ENCODE data around the gene LGALS1.

Gene LGALS1

DNA sequence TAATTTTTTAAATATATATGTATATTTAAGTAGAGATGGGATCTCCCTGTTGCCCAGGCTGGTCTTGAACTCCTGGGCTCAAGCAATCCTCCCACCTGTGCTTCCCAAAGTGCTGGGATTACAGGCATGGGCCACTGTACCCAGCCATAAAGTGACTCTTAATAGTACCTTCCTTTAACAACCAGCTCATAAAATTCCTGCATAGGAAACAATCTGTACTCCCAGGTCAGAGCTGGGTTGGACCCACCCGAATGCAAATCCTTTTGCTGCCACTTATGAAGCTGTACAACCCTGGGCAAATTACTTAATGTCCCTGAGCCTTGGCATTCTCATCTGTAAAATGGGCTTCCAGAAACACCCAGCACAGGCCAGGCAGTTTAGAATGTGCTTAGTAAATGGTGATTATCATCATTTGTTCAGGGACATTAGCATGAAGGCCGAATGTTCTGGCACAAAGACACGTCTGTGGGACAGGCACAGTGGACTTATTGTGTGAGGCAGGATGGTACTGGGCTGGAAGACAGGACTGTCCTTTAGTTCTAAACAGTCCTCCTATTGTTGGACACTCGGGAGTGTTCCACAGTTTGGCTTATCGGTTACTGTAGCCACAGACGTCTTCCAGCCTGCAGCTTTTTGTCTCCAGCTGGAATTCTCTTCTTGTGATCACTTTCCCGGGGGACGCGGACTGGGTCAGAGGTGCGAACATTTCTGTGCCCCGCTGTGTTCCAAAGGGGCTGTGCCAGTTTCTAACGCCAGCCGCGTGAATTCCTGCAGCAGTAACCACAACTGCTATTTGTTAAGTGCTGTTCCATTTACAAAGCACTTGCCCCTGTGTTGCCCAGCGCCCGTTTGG lies 11.0 kb upstream of the LGALS1 start:
- DNase-seq: no peak

DNA sequence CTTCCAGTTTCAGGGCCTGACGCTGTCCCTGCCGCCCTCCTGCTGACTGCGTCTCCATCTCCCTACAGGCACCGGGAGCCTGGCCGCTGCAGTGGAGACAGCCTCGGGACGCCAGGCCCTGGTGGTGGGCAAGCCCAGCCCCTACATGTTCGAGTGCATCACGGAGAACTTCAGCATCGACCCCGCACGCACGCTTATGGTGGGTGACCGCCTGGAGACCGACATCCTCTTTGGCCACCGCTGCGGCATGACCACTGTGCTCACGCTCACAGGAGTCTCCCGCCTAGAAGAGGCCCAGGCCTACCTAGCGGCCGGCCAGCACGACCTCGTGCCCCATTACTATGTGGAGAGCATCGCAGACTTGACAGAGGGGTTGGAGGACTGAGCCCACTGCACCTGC lies 9.9 kb upstream of the LGALS1 start:
- no peak for DNase-seq

DNA sequence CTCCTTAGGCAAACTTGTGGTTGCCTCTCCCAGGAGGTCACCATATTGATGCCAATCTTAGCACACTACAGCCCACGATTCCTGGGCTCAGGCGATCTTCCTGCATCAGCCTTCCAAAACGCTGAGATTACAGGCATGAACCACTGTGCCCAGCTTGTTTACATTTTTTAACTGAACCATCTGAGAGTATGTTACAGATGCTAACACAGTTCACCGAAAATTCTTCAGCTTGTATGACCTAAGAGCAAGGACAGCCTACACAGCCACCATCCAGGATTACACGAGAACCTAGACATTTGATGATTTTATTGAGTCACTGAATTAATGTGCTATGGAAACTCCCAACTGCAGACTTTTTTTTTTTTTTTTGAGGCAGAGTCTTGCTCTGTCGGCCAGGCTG lies 5.8 kb upstream of the LGALS1 start:
- no peak for DNase-seq

DNA sequence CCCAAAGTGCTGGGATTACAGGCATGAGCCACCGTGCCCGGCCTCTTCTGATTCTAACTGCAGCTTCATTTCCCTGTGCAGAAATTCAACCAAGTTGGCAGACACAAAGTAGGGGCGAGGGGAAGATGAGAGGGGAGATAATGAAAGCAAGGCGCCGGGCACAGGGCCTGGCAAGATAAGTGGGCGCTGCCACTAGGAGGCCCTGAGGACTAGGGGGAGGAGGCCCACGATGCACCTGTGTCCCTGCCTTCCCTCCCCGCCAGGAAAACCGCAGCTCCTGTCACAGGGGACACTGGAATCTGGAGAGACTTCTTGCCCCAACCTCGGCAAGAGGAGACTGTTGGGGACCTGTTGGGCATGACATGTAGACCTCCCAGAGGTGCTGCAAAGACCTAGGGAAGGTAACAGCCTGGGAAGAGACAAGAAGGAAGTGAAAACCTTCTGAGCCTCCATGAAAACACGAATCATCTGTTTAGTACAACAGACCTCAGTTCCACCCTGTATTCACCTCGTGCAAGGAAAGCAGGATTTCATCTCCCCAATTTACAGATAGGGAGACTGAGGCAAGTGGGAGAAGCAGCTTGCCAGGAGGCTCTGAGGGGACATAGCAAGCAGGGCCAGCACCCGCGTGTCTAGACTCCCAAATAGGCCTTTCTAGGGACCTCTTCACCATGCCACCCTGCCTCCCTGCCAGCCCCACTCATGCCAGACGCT lies 3.1 kb upstream of the LGALS1 start:
- DNase-seq: no peak

DNA sequence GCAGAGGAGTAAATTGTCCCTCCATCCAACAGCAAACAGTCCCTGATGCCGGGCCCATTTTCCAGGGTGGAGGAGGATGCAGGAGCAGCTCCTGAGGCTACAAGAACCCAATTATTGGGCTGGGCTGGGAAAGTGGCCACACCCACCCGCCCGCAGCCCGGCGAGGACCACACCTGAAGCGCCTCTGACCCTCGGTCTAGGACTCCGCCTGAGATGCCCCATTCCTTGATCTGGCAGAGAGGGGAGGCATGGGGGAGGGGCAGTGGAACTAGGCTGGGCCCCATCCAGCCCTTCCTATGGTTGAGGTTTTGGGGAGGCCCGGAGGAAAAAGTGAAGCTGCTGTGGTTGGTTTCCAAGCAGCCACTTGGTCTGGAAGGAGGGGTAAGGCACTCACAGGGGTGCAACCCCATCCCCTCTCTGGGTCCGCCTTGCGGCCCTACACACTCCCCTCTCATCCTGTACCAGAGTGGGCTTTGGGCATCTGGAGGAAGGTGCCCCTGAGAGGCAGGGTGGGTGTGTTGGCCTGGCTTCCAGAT lies 2.4 kb upstream of the LGALS1 start:
- peak; percentile 13 to 34 for DNase-seq

DNA sequence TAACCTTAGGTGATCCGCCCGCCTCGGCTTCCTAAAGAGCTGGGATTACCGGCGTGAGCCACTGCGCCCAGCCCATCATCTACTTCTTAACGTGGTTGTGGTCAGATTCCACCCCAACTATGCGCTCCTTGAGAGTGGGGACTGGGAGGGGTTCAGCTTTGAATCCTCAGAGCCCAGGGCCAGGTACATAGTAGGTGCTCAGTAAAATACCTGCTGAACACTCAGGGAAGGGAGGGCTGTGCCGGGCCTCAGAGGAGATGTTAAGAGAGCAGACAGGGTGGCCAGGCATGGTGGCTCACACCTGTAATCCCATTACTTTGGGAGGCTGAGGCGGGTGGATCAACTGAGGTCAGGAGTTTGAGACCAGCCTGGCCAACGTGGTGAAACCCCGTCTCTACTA lies 1.2 kb upstream of the LGALS1 start:
- DNase-seq: no peak

DNA sequence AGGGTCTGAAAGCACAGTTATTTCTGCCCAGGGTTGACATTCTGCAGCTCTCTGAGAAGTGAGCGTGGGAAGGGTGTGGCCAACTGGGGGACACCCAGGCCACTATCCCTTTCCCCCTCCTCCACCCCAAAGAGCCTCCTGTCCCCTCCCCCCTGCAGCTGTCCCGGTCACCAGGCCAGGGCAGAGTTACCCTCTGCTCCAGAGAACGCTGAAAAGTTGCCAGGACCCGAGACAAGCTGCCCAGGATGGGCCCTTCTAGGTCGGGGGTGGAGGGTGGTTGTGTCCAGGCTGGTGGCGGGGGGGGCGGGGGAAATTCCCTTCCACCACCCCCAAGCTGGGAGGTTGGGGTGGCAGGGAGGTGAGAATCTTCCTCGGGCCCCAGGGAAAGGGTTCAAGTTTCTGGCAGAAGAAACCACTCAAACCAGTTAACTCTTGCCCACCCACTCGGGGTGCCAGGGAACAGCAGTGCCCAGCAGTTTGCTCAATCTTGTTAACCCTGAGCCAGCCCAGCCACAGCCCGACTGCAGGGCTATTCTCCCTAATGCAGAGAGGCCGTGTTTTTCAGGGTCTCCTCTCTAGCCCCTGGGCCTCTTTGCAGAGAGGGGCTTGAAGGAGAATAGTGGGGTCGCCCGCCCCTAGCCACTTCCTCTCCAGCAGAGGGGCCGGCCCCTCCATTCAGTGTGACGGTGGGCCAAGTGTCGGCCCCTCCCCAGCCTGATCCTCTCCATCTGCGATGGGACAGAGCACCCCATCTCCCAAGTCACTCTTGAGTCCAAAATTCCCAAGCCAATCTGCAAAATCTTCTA lies 697 bp downstream of the LGALS1 start:
- peak in 1 of 2 experiments; percentile 9 for DNase-seq

DNA sequence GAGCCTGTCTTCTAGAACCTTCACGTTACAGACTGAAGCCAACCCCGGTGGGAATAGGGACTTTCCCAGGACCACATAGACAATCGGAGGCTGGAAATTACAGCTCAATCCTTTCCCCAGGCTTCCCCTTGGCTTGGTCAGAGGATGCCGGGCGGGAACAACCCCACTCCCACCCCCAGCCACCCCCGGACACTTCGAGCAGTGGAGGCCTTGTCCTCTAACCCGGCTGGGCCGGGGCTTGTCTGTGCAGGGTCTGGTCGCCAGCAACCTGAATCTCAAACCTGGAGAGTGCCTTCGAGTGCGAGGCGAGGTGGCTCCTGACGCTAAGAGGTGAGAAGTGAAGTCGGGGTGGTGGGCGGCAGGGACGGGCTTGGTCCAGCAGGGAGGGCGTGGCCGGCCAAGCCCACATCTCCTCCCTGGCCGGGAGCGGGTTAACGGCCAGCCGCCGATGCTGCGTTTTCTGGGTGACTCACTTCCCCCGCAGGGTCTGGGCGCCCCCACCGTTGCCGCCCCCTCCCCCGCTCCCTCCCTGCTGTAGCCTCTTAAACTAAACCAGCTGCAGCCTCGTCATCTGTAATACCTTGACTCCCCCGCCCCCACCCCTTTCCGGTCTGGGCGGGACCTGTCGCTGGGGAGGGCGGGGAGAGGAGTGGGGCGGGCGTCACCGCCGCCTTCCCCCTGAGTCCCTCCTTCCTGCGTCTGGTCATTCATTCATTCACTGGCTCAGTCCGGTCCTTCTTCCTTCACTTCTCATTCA lies 1.5 kb downstream of the LGALS1 start:
- peak; percentile 87 to 88 for DNase-seq

DNA sequence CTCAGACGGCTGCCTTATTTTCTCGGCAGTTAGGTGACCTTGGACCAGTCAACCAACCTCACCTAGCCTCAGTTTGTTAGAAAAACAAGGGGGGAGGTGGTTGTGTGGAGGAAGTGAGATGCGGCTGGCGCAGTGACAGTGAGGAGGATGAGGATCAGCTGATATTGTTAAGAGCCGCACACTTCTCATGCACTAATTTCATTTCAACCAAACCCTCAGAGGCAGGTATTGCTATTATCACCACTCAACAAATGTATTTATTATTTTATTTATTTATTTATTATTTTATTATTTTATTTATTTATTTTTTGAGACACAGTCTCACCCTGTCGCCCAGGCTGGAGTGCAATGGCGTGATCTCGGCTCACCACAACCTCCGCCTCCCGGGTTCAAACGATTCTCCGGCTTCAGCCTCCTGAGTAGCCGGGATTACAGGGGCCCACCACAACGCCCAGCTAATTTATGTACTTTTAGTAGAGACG lies 2.1 kb downstream of the LGALS1 start:
- DNase-seq: peak in 1 of 2 experiments; percentile 78

DNA sequence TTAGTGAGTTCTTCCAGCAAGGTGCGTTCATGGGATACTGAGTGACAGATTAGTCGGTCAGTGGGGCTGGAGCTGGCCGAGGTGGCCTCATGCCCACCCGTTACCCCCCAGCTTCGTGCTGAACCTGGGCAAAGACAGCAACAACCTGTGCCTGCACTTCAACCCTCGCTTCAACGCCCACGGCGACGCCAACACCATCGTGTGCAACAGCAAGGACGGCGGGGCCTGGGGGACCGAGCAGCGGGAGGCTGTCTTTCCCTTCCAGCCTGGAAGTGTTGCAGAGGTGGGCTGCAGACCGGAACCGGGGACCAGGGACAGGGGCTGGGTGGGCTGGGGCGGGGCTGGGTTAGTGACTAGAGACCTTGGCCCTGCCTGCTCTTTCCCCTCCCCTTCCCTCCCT lies 2.9 kb downstream of the LGALS1 start:
- DNase-seq: no peak

DNA sequence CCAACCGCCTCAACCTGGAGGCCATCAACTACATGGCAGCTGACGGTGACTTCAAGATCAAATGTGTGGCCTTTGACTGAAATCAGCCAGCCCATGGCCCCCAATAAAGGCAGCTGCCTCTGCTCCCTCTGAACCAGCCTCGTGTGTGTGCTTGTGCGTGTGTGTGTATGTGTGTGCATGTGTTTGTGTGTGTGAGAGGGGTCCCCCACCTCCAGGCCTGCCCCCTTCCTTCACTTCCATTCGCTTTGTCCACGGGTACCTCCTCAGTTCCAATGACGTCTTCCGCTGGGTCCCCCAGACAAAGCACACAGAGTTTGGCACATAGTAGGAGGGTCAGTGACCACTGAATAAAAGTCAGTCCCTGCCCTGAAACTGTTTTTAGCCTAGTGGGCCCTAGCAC lies 4.2 kb downstream of the LGALS1 start:
- DNase-seq: no peak

DNA sequence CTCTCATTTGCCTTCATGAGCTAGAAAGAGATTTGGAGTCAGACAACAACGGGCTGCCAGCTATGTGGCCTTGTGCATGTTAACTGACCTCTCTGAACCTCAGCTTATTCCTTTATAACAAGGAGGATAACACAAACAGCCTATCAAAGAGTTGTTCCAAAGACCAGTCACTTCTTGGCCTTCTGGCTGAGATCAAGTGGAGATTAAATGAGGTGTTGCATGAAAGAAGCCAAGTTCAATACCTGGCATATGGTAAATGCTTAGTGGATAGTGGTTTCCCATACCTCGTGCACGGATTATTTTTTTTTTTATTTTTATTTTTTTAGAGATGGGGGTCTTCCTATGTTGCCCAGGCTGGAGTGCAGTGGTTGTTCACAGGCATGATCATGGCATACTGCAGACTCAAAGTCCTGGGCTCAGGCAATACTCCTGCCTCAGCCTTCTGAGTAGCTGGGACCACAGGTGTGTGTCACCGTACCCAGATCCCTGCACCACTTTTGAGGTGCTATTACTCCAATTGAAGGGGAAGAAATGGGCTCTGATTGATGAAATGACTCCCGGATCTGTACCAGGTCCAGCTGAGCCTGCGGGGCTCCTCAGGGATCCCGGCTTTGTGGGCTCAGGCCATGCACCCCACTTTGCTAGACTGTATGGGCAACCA lies 4.9 kb downstream of the LGALS1 start:
- no peak for DNase-seq

DNA sequence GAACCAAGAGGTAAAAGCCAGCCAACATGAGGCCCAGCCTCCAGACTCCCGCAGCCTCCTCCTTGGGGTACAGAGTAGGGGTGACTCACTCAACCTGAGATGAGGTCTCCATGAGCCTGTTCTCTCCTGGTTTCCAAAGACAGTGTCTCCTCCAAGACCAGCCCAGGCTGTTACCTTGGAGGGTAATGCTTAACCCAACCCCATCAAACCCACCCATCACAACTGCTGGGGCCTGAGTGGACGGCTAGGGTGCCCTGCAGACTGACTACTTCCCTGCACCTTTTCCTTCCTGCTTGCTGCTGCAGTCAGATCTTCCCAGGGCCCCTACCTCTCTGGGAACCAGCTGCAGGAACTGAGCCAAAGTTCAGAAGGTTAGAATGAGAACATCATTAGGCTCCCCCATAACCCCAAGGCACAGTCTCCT lies 5.6 kb downstream of the LGALS1 start:
- peak; percentile 42 to 59 for DNase-seq

DNA sequence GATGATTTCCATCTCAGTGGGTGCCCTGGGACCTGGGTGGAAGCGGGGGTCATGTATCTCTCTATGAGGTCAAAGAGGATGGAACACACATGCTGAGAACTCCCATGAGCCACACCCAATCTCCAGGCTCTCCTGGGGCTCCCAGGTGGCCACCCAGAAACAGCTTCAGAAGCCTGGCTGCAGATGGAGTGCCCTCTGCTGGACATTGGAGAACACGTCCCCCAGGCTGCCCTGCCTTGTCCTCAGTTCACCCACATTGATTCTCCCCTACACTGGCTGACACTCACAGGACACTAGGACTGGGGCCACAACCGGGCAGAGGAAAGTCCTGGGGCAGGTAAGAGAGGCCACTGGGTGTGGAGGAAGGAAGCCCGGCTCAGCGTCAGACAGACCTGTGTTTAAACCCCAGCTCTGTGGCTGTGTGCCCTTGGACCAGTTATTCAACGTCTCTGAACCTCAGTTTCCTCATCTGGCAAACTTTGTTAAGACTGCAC lies 6.2 kb downstream of the LGALS1 start:
- DNase-seq: peak; percentile 73 to 81

DNA sequence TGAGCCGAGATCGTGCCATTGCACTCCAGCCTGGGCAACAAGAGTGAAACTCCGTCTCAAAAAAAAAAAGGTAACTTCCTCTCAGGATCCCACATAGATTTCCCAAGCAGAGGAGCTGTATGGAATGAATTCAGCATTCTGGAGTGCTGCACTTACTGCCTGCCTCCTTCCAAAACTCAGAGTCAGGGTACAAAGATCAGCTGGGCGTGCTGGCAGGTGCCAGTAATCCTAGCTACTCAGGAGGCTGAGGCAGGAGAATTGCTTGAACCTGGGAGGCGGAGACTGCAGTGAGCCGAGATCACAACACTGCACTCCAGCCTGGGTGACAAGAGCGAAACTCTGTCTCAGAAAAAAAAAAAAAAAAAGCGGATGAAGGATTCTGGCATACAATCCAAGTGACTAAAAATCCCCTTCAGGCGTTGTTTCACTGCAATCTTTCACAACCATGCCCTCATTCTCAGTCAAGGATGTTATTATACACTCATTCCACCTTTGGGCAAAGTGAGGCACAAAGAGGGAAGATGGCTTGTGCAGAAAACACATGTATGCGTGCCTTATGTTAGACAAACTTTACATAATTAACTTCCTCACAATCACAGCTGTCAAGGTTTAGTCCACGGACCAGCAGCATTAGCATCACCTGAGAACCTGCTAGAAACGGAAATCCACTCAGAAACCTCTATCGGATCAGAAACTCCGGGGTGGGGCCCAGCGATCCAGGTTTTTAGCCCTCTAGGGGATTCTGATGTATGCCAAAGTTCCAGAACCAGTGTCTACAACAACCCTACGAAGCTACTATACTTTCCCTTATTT lies 9.6 kb downstream of the LGALS1 start:
- no peak for DNase-seq

DNA sequence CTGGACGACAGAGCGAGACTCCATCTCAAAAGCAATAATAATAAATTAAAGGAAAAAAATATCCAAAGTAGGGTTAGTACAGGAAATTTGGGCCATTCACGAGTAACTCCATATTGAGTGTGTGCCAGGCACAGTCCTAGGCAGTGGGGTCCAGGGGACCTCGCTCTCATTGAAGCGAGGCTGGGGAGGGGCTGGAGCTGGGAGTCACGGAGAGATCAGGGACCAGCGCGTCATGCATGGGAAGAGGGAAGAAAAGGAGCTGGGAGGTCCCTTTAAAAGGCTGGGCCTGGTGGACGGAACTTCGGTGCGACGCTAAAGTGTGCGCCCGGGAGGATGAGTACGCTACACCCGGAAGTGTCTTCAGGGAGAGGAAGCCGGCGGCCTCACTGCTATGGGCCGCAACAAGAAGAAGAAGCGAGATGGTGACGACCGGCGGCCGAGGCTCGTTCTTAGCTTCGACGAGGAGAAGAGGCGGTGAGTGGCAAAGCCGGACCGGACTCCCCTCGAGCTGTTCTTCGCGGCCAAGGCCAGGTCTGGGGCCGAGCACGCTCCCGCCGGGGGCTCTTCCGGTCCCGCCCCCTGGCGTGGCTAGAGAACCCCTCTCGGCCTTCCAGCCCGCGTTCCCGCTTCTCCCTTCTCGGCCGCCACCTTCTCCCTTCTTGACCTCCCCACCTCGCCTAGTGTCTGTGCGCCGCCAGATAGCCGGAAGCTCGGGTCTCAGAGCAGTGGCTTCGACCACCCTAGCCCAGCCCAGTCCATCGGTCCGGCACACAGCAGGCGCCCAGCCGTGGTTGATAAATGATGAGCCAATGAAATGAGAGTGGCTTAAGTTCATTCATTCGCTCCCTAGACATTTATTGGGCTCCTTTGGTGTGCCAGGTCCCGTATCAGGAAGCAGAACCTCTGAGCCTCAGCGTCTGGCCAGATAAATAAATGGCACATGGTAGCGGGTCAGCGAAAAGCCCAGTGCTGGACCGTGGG lies 10.9 kb downstream of the LGALS1 start, which contains the start of gene NOL12:
NOL12 (plus strand) TSS at position 342 of the 981 bp plus-strand sequence; CDS start at position 392, 50 bp downstream.
- peak; percentile 94 to 95 for DNase-seq

DNA sequence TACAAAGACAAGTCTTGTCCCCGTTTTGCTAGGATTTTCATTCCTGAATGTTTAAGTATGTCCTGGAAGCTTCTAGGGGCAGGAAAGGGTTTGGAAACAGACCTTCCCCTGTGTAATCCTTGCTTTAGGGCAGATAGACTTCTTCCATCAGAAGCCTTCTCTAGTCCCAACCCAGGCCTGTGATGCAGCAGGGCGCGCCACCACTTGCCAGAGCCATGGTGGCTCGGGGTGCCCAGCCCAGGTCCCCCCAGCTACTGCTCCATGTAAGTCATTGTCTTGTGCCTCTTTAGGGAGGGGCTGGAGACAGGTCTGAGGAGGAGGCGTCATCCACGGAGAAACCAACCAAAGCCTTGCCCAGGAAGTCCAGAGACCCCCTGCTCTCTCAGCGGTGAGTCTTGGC lies 15.0 kb downstream of the LGALS1 start:
- no peak for DNase-seq

DNA sequence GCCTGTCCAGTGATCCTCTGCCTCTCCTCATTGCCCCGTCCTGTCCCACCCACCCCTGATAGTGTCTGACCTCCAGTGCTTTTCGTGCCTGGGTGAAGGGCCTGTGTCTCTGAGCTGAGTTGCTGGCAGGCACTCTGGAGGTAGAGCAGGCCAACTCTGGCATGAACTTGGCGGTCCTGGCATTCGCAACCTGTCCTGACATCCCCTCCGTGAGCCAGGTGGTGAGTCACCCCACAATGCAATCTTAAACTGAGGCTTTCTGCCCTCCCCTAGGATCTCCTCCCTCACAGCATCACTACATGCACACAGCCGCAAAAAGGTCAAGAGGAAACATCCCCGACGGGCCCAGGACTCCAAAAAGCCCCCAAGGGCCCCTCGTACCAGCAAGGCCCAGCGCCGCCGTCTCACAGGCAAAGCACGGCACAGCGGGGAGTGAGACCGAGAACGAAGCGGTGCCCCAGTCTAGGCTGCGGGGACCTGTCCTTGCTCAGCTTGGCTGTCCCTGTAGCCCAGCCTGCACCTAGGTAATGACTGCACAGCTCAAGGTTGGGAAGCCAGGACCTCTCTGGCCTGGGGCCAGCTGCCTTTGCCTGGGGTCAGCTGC lies 15.6 kb downstream of the LGALS1 start:
- no peak for DNase-seq

All from Kasumi-1 (cell line).